ENCODE data around the gene TDRD7.

The TDRD7 gene

GRCh38 chr9:97374811-97375210 lies 37.1 kb upstream of the TDRD7 start:
- DNase-seq (ENCODE audit: low read depth), result no peak
- H3K4me3 ChIP-seq (ENCODE audit: low read depth, low read length), result no peak overlapping the region

GRCh38 chr9:97376902-97377301 lies 35.0 kb upstream of the TDRD7 start:
- no peak overlapping the region for H3K4me3 ChIP-seq (ENCODE audit: low read depth, low read length)
- no peak for DNase-seq (ENCODE audit: low read depth)
- TF ChIP-seq MAX (IDR thresholded peaks at IDR 0.05; ENCODE audit: low read depth, low read length) (no peak), MYC (IDR thresholded peaks at IDR 0.05; ENCODE audit: low read depth, low read length) (no peak), POLR2A (IDR thresholded peaks at IDR 0.05; ENCODE audit: extremely low read depth, insufficient read length) (no peak), CTCF (IDR thresholded peaks at IDR 0.05; ENCODE audit: low read depth, low read length) (no peak)

More at GRCh38 chr9:97374811-97375210, 37.1 kb upstream of the TDRD7 start:
- TF ChIP-seq POLR2A (IDR thresholded peaks at IDR 0.05; ENCODE audit: extremely low read depth, insufficient read length) (no peak), MAX (IDR thresholded peaks at IDR 0.05; ENCODE audit: low read depth, low read length) (no peak), CTCF (IDR thresholded peaks at IDR 0.05; ENCODE audit: low read depth, low read length) (no peak), MYC (IDR thresholded peaks at IDR 0.05; ENCODE audit: low read depth, low read length) (no peak)

- no peak overlapping the region for H3K4me3 ChIP-seq (ENCODE audit: low read depth, low read length)
- no peak for TF ChIP-seq POLR2A (IDR thresholded peaks at IDR 0.05; ENCODE audit: extremely low read depth, insufficient read length)
- DNase-seq (ENCODE audit: low read depth), result no peak
These were observed 29.7 kb upstream of the TDRD7 start for GRCh38 chr9:97382099-97382718.

GRCh38 chr9:97384406-97385262 lies 27.3 kb upstream of the TDRD7 start:
- DNase-seq (ENCODE audit: low read depth), result no peak
- no peak overlapping the region for H3K4me3 ChIP-seq (ENCODE audit: low read depth, low read length)
- TF ChIP-seq POLR2A (IDR thresholded peaks at IDR 0.05; ENCODE audit: extremely low read depth, insufficient read length) (no peak), MYC (IDR thresholded peaks at IDR 0.05; ENCODE audit: low read depth, low read length) (no peak), MAX (IDR thresholded peaks at IDR 0.05; ENCODE audit: low read depth, low read length) (no peak), CTCF (IDR thresholded peaks at IDR 0.05; ENCODE audit: low read depth, low read length) (no peak)

- H3K4me3 ChIP-seq (ENCODE audit: low read depth, low read length), result no peak overlapping the region
- TF ChIP-seq POLR2A (IDR thresholded peaks at IDR 0.05; ENCODE audit: extremely low read depth, insufficient read length), result no peak
- no peak for TF ChIP-seq CTCF (IDR thresholded peaks at IDR 0.05; ENCODE audit: low read depth, low read length)
- TF ChIP-seq MAX (IDR thresholded peaks at IDR 0.05; ENCODE audit: low read depth, low read length), result no peak
- TF ChIP-seq MYC (IDR thresholded peaks at IDR 0.05; ENCODE audit: low read depth, low read length), result no peak
- no peak for DNase-seq (ENCODE audit: low read depth)
These were observed 26.2 kb upstream of the TDRD7 start for GRCh38 chr9:97385626-97386264.

- no peak for DNase-seq (ENCODE audit: low read depth)
- TF ChIP-seq MAX (IDR thresholded peaks at IDR 0.05; ENCODE audit: low read depth, low read length) (no peak), MYC (IDR thresholded peaks at IDR 0.05; ENCODE audit: low read depth, low read length) (no peak), CTCF (IDR thresholded peaks at IDR 0.05; ENCODE audit: low read depth, low read length) (no peak), POLR2A (IDR thresholded peaks at IDR 0.05; ENCODE audit: extremely low read depth, insufficient read length) (no peak)
- no peak overlapping the region for H3K4me3 ChIP-seq (ENCODE audit: low read depth, low read length)
These were observed 25.6 kb upstream of the TDRD7 start for GRCh38 chr9:97386265-97386633.

Data from NB4 (cell line).